DMS79 treated with DMSO at 0.1 percent for 48 hours (cell line): ENCODE results near the gene BEST4.
A peak's percentile ranks its signal among the peaks of the same experiment; 100 is the strongest.
"Not testable (repeated sequence)": the region's sequence is repeated elsewhere in the genome, so short reads cannot be mapped to it uniquely, and the experiment has no call there.

Experiments used
- DNase-seq: peaks from one replicate; lab custom pipeline; 2025; lab: John Stamatoyannopoulos, UW

The BEST4 gene

GRCh38 chr1:44777969-44778635 lies 9.9 kb downstream of the BEST4 start:
- DNase-seq, result no peak

- no peak for DNase-seq
Measured at GRCh38 chr1:44777547-44777946, 10.4 kb downstream of the BEST4 start.

GRCh38 chr1:44776730-44777068 lies 11.3 kb downstream of the BEST4 start:
- no peak for DNase-seq

GRCh38 chr1:44775930-44776729 lies 11.8 kb downstream of the BEST4 start:
- DNase-seq, result no peak

DNA sequence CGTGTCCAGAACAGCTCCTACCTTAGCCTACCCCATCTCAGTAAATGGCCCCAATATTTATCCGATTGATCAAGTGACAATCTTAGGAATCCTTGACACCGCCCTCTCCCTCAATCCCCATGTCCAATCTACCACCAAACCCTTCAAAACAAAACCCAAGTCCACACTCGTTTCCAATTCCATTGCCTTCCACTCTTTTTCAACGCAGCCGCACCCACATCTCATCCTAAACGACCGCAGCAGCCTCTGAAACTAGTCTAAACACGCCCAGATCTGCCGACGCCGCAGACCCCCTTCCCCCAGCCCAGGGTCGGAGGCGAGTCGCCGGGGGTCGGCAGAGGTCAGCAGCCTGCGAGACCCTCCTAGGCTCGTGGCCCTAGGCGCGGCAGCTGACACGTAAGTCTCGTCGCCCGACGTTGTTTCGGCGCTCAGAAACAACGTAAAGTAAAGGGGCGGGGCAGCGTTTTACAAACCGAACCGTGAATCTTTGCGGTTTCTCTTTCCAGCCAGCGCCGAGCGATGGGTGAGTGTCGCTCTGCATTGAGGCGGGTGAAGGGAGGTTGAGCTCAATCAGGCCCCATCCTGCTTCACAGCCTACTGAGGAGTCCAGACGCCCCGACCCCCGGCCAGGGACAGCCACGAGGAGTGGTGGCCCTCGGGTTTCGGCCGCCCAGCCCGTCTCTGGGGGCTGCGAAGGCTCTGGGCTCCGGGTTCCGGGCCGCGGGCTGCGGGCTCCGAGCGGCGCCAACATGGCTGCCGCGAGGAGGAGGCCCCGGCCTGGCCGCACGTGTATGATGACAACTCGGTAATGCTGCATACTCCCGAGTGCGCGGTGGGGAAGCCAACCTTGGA lies 12.7 kb downstream of the BEST4 start, which contains the start of gene RPS8:
Gene RPS8, plus strand, starts transcription at position 463 of the 852 bp plus-strand sequence. Its CDS starts 57 bp downstream, at position 520.
- peak; percentile 94 for DNase-seq

DNA sequence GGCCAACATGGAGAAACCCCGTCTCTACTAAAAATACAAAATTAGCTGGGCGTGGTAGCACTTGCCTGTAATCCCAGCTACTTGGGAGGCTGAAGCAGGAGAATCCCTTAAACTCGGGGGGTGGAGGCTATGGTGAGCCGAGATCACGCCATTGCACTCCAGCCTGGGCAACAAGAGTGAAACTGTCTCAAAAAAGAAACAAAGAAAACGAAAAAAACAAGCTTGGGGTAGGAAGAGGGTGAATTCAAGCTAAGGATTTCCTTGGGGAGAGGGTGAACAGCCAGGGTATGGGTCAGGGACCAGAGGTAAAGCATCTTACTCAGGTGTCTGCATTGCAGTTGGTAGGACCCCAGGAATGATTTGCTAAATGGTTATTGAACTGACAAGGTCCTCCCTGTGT lies 21.5 kb downstream of the BEST4 start:
- not testable (repeated sequence) for DNase-seq

- DNase-seq, result no peak
Measured at GRCh38 chr1:44760876-44761275, 27.1 kb downstream of the BEST4 start.

DNA sequence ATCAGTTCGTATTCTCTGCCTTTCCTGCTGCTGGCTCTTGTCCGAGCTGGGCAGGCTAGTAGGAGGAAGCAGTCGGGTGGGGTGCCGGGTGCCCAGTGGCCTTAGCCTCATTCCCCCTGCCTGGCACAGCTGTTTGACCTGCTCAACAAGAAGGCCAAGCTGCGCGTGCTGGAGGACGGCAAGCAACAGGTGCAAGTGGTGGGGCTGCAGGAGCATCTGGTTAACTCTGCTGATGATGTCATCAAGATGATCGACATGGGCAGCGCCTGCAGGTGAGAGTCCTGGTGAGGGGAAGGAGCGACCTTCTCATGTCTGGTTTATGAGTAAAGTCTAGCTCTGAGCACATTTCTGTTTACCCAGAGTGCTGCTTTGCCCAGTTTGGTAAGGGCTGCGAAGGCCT lies 28.9 kb downstream of the BEST4 start:
- DNase-seq, result no peak

- no peak for DNase-seq
Measured at GRCh38 chr1:44757420-44757819, 30.6 kb downstream of the BEST4 start.

DNA sequence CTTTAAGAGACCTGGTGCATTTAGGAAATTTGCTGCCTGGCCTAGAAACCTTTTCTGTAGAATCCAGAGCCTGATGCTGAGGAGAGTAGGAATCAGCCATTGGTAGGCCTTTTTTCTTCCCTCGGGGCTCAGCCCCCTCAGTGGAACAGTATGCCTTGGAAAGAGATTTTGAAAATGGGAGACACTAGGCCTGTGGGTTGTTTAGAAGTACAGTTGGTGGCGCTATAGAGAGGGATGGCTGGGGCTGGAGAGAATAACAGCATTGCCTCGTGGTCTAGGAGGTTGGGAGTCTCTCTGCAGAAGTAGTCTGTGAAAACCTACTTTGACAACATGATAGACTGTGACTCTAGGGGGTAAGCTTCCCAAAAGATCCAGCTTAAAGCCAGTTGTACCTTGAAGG lies 40.1 kb downstream of the BEST4 start:
- no peak for DNase-seq

- no peak for DNase-seq
Measured at GRCh38 chr1:44743211-44743610, 44.8 kb downstream of the BEST4 start.

- no peak for DNase-seq
Measured at GRCh38 chr1:44740179-44740617, 47.8 kb downstream of the BEST4 start.

DNA sequence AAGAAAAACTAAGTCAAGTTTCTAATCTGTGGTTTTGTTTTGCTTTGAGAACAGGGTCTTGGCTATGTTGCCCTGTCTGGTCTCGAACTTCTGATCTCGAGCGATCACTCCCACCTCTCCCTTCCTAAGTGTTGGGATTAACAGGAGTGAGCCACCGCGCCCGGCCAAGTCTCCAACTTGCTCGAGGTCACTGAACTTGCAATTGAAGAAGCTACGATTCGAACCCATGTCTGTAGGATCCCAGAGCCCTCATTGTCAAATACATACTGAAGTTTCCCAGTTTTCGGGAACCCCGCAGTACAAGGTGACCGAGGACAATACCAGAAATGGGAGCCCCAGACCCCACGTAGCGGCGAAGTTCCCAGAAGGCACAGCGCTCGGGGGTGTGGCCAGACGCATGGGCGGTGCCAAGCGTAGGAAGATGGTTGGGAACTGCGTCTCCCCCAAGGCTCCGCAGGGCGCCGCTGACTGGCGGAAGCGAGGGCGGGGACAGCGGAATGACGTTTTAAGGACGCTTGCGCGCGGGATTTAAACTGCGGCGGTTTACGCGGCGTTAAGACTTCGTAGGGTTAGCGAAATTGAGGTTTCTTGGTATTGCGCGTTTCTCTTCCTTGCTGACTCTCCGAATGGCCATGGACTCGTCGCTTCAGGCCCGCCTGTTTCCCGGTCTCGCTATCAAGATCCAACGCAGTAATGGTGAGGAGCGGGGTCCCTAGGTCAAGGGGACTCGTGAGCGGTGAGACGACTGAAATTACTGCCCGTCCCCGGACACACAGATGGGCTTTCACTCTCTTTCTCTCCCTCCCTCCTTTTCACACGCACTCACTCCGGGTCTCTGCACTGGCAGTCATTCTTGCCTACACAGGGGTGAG lies 48.4 kb downstream of the BEST4 start, which contains the start of gene KIF2C:
Gene KIF2C, plus strand, starts transcription at position 531 of the 872 bp plus-strand sequence. Its CDS starts 96 bp downstream, at position 627.
- peak; percentile 99 for DNase-seq

DNA sequence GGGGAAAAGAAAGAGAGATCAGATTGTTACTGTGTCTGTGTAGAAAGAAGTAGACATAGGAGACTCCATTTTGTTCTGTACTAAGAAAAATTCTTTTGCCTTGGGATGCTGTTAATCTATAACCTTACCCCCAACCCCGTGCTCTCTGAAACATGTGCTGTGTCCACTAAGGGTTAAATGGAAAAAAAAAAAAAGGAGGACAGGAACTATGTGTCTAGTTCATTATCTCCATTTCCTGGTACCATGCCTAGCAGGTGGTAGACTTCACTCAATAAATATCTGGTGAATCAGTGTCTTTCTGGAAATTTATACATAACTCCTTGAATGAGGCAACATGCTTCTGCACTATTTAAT lies 49.0 kb downstream of the BEST4 start:
- DNase-seq, result not testable (repeated sequence)

GRCh38 chr1:44735992-44736391 lies 52.0 kb downstream of the BEST4 start:
- no peak for DNase-seq

DNA sequence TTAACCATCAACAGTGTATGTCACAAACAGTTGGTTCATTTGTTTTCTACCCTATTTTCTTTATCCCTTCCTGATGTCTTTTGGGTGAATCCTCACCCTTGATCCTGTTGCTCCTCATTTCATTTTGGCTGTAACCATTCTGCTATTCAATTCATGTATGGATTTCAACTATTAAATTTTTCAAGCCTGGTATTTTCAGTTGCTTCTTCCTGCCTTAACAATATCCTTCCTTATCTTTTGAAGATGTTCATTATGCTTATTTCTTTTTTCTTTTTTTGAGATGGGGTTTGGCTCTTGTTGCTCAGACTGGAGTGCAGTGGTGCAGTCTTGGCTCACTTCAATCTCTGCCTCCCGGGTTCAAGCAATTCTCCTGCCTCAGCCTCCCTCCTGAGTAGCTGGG lies 54.2 kb downstream of the BEST4 start:
- DNase-seq, result no peak
